Stimulated activated naive B cell treated with anti-CD40 and anti-IgM and Interleukin-4, amounts not matched to agents 10 μg/mL and 1 μg/mL and 100 μg/mL, for 72 hours (primary cell): ENCODE measurements around the gene ARFGEF3.
A peak's percentile ranks its signal among the peaks of the same experiment; 100 is the strongest.
"Not testable (repeated sequence)": the region's sequence is repeated elsewhere in the genome, so short reads cannot be mapped to it uniquely, and the experiment has no call there.

Experiments
- ATAC-seq, 2 donors: fragments of 150-1000 bp; cut with Tn5 transposase; replicated peaks; 2 replicates each; pipeline ENCODE4 v1.10.0; 2021; ENCODE audit warnings: moderate library complexity in 1 of 2
- DNase-seq: peaks from one replicate; pipeline ENCODE4 v3.0.0; 2021
- H3K27ac Mint-ChIP-seq: one replicate; pipeline ENCODE4 v1.8.0; 2022; ENCODE audit warnings: mild to moderate bottlenecking, mixed read lengths
- H3K27me3 Mint-ChIP-seq, 2 donors: one replicate each; pipeline ENCODE4 v1.8.0; 2022; ENCODE audit warnings: mixed read lengths in 2 of 2
- H3K36me3 Mint-ChIP-seq, 2 donors: one replicate each; pipeline ENCODE4 v1.8.0; 2022; ENCODE audit warnings: mixed read lengths in 2 of 2, mild to moderate bottlenecking in 1 of 2
- H3K4me1 Mint-ChIP-seq, 2 donors: one replicate each; pipeline ENCODE4 v1.8.0; 2022; ENCODE audit warnings: mixed read lengths in 2 of 2, mild to moderate bottlenecking in 1 of 2
- H3K4me3 Mint-ChIP-seq, 2 donors: one replicate each; pipeline ENCODE4 v1.8.0; 2022; ENCODE audit warnings: mild to moderate bottlenecking in 2 of 2, mixed read lengths in 2 of 2, moderate library complexity in 1 of 2
- H3K9me3 Mint-ChIP-seq, 2 donors: one replicate each; pipeline ENCODE4 v1.8.0; 2022; ENCODE audit warnings: mixed read lengths in 2 of 2, mild to moderate bottlenecking in 1 of 2

The ARFGEF3 gene, protein sequence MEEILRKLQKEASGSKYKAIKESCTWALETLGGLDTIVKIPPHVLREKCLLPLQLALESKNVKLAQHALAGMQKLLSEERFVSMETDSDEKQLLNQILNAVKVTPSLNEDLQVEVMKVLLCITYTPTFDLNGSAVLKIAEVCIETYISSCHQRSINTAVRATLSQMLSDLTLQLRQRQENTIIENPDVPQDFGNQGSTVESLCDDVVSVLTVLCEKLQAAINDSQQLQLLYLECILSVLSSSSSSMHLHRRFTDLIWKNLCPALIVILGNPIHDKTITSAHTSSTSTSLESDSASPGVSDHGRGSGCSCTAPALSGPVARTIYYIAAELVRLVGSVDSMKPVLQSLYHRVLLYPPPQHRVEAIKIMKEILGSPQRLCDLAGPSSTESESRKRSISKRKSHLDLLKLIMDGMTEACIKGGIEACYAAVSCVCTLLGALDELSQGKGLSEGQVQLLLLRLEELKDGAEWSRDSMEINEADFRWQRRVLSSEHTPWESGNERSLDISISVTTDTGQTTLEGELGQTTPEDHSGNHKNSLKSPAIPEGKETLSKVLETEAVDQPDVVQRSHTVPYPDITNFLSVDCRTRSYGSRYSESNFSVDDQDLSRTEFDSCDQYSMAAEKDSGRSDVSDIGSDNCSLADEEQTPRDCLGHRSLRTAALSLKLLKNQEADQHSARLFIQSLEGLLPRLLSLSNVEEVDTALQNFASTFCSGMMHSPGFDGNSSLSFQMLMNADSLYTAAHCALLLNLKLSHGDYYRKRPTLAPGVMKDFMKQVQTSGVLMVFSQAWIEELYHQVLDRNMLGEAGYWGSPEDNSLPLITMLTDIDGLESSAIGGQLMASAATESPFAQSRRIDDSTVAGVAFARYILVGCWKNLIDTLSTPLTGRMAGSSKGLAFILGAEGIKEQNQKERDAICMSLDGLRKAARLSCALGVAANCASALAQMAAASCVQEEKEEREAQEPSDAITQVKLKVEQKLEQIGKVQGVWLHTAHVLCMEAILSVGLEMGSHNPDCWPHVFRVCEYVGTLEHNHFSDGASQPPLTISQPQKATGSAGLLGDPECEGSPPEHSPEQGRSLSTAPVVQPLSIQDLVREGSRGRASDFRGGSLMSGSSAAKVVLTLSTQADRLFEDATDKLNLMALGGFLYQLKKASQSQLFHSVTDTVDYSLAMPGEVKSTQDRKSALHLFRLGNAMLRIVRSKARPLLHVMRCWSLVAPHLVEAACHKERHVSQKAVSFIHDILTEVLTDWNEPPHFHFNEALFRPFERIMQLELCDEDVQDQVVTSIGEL (N-terminal part only)

DNA sequence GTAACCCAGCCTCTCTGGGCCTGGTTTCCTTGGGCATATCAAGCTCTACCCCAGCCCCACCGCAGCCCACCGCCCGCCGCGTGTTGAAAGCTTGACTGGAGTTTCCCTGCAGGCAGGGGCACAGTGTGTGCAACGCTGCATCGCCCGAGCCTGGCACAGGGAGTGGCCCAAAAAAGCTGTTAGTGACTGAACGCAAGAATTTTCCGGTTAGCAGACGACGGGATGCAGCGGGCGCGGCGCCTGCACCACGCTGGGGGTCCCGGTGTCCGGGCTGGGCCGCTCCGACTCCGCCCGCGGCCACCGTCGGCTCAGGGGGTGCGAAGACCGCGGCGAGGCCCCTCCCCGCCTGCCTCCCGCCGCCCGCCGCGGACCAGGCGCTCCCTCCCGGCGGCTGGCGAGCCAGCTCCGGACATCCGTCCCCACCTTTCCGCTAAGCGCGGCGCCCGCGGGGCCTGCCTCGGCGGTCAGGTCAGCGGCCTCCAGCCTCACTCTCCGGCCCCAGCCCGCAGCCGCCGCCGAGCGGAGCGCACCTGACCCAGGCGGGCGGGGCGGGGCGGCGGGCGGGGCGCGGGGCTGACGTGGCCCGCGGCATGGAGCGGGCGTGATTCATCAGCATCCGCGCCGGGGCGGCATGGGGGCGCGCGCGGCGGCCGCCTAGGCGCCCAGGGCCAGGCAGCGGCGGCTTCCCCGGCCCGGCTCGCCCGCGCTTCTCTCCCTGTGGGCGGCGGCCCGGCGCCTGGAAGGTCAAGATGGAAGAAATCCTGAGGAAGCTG lies at the start of gene ARFGEF3:
Gene ARFGEF3 (plus strand): TSS at position 602 of the 773 bp plus-strand sequence. CDS start 148 bp downstream, at position 750.
- Mint-ChIP-seq H3K9me3 (no peaks in the 10 kb centered on the region), H3K36me3 (no peaks in the 10 kb centered on the region), H3K27me3 (peaks cover 53 to 63% of the 10 kb centered on the region in 2 donors), H3K27ac (no peak within 1 kb of the TSS), H3K4me3 (peak within 1 kb of the TSS; percentile 72 to 78), H3K4me1 (peaks cover 8 to 12% of the 10 kb centered on the region in 2 donors)
- ATAC-seq (peak; percentile 92 to 93), DNase-seq (peak; percentile 18)

DNA sequence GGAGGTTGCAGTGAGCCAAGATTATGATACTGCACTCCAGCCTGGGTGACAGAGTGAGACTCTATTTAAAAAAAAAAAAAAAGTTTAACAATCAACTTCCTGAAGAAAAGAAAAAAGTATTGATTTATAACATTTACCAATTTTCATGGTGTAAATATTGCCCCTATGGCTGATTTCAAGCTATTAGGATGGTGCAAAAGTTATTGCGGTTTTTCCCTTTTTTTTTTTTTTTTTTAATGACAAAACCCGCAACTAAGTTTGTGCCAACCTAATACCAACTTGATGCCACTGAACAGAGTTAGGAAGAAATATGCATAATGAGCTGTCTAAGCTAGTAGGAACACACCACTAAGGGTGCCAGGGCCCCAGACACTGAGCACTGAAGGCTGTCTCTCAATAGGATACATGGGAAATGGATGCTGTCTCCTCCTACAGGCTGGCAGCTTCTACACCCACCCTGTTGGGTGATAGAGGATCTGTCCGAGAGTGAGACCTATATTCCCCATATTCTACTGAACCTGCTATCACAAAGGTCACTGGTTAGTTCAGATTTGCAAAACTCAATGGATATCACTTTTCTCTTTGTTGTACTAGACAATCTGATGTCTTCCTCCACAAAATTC lies 48.0 kb upstream of the ARFGEF3 start:
- H3K27me3 Mint-ChIP-seq = peaks cover 23 to 35% of the 10 kb centered on the region in 2 donors
- H3K27ac Mint-ChIP-seq = no peak overlapping the region
- H3K36me3 Mint-ChIP-seq = no peaks in the 10 kb centered on the region
- H3K9me3 Mint-ChIP-seq = no peaks in the 10 kb centered on the region
- peaks cover 9% of the 10 kb centered on the region in 2 donors for H3K4me1 Mint-ChIP-seq
- no peak for ATAC-seq
- H3K4me3 Mint-ChIP-seq = no peak overlapping the region
- no peak for DNase-seq

DNA sequence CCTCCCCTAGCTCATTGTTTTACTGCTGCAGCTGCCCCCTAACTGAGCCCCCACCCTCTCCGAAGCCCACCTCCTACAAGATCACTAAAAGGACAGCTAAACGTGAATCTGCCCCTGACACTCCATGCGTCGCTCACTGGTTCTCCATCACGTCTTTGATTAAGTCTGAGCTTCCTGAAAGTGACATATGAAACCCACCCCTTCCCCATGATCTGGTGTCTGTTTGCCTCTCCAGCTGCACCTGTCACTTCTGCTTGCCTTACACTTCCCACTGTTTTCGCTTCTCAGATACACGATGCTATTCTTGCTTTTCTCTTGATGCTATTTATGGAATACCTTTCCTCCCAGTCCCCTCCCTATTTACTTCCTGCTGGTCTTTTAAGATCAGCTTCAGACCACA lies 46.5 kb upstream of the ARFGEF3 start:
- Mint-ChIP-seq H3K27me3 (peaks cover 31 to 33% of the 10 kb centered on the region in 2 donors), H3K36me3 (no peaks in the 10 kb centered on the region), H3K4me3 (no peak overlapping the region), H3K9me3 (peaks cover 0 to 5% of the 10 kb centered on the region in 2 donors), H3K4me1 (peaks cover 5 to 9% of the 10 kb centered on the region in 2 donors), H3K27ac (no peak overlapping the region)
- DNase-seq (no peak), ATAC-seq (no peak)

DNA sequence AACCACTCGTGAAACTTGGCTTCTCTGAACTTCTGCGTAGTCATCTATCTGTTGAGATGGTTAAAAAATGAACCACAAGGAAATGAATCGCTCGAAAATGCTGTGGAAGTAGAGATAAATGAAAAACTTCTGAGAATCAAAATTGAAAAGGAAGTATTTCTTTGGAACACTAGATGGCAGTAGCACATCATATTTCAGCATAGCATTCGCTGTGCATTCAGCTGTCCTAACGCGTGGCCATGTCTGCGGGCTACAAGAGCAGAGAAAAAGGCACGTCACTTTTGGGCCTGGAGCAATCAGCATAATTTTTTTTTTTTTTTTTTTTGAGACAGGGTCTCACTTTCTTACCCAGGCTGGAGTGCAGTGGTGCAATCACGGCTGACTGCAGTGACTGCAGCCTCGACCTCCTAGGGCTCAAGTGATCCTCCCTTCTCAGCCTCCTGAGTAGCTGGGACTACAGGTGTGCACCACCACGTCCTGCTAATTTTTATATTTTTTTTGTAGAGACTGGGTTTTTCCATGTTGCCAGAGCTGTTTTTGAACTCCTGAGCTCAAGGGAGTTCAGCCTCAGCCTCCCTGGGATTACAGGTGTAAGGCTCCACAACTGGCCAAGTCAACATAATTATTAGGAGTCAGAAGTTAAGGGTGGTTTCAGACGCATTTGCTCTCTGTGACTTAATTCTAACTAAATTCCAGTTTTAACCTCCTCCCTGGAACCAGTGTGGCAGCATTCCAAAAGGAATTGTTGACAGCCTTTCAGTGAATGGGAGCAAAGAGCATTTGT lies 45.7 kb upstream of the ARFGEF3 start:
- peak; percentile 92 to 98 for ATAC-seq
- DNase-seq = peak; percentile 6
- H3K36me3 Mint-ChIP-seq = no peaks in the 10 kb centered on the region
- no peak overlapping the region for H3K4me3 Mint-ChIP-seq
- H3K27me3 Mint-ChIP-seq = peaks cover 24 to 26% of the 10 kb centered on the region in 2 donors
- peaks cover 5 to 9% of the 10 kb centered on the region in 2 donors for H3K4me1 Mint-ChIP-seq
- H3K27ac Mint-ChIP-seq = no peak overlapping the region
- peaks cover 0 to 5% of the 10 kb centered on the region in 2 donors for H3K9me3 Mint-ChIP-seq

DNA sequence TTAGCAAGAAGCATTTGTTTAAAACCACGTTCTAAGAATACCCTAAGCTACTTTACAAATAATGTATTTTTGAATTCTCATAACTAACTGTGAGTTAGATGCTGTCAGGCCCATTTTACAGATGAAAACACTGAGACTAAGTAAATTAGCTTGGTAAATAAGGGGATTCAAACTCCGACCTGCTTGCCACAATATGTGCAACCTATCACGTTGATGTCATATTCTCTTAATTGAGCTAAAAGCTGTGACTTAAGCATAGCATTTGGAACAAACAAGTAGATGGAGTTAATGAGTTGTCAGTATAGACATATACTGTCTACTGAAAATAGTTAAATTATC lies 45.1 kb upstream of the ARFGEF3 start:
- DNase-seq (no peak), ATAC-seq (no peak)
- no peak overlapping the region for H3K4me3 Mint-ChIP-seq
- H3K36me3 Mint-ChIP-seq = no peaks in the 10 kb centered on the region
- peaks cover 18 to 26% of the 10 kb centered on the region in 2 donors for H3K27me3 Mint-ChIP-seq
- peaks cover 5 to 9% of the 10 kb centered on the region in 2 donors for H3K4me1 Mint-ChIP-seq
- H3K9me3 Mint-ChIP-seq = peaks cover 0 to 5% of the 10 kb centered on the region in 2 donors
- H3K27ac Mint-ChIP-seq = no peak overlapping the region

DNA sequence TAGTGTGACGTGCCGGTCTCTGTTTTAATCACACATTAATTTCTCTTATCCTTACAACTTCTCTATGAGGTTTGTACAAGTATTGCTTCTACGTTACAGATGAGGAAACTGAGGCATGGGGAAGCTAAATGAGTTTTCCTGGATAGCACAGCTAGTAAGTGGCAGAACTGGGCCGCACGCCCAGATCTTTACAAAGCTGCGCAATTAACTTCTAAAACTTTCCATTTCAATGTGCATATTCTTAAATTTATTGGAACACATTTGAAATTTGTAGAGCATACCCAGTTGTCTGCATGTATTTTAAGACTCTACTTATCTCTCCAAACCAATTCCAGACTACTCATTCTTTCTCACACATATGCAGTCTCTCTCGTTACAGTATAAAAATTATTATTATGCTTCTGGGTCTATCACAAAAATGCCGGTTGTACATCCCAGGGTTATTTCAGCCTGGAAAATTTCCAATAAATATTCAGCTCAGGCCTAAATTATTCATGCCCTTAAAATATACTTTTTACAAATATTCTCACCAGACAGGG lies 44.3 kb upstream of the ARFGEF3 start:
- peaks cover 5 to 9% of the 10 kb centered on the region in 2 donors for H3K4me1 Mint-ChIP-seq
- peaks cover 0 to 5% of the 10 kb centered on the region in 2 donors for H3K9me3 Mint-ChIP-seq
- no peak overlapping the region for H3K27ac Mint-ChIP-seq
- peaks cover 23 to 32% of the 10 kb centered on the region in 2 donors for H3K27me3 Mint-ChIP-seq
- DNase-seq = no peak
- ATAC-seq = no peak
- H3K4me3 Mint-ChIP-seq = no peak overlapping the region
- H3K36me3 Mint-ChIP-seq = no peaks in the 10 kb centered on the region

DNA sequence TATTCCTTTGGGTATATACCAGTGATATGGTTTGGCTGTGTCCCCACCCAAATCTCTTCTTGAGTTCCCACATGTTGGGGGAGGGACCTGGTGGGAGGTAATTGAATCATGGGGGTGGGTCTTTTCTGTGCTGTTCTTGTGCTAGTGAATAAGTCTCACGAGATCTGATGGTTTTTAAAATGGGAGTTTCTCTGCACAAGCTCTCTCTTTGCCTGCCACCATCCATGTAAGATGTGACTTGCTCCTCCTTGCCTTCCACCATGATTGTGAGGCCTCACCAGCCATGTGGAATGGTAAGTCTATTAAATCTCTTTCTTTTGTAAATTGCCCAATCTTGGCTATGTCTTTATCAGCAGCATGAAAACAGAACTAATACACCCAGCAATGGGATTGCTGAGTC lies 42.5 kb upstream of the ARFGEF3 start:
- H3K4me3 Mint-ChIP-seq, H3K27ac Mint-ChIP-seq, H3K36me3 Mint-ChIP-seq: not testable (repeated sequence)

DNA sequence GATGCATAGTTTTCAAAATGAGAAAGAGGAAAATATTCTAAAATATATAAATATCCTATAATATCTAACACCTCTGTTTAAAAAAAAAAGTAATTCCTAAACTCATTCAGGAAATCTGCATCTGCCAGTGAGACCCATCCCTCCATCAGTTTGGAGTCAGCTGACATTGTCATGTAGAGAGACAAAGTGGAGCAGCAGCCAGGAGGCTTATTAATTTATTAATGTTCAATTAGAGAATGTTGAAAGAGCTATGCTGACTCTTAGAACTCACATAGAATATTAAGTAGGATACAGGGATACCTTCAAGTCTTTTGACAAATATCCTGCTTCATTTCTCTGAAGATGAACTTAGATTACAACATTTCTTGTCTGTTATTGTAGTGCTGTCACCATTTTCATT lies 41.8 kb upstream of the ARFGEF3 start:
- Mint-ChIP-seq H3K4me3 (no peak overlapping the region), H3K27me3 (peaks cover 22 to 40% of the 10 kb centered on the region in 2 donors)
- no peak for ATAC-seq

More for the DNA sequence above, 42.5 kb upstream of the ARFGEF3 start:
- H3K27me3 Mint-ChIP-seq = peaks cover 27 to 45% of the 10 kb centered on the region in 2 donors
- not testable (repeated sequence) for H3K9me3 Mint-ChIP-seq, H3K4me1 Mint-ChIP-seq, DNase-seq, ATAC-seq

DNA sequence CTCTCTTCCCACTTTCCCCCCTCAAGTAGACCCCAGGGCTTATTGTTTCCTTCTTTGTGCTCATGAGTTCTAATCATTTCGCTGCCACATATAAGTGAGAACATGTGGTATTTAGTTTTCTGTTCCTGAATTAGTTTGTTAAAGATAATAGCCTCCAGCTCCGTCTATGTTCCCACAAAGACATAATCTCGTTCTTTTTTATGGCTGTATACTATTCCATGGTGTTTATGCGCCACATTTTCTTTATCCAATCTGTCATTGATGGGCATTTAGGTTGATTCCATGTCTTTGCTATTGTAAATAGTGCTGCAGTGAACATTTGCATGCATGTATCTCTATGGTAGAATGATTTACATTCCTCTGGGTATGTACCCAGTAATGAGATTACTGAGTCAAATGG lies 37.6 kb upstream of the ARFGEF3 start:
- H3K4me1 Mint-ChIP-seq = no peaks in the 10 kb centered on the region
- peaks cover 0 to 7% of the 10 kb centered on the region in 2 donors for H3K9me3 Mint-ChIP-seq
- H3K27me3 Mint-ChIP-seq = peaks cover 13 to 27% of the 10 kb centered on the region in 2 donors
- no peak overlapping the region for H3K27ac Mint-ChIP-seq
- DNase-seq = no peak
- H3K4me3 Mint-ChIP-seq = no peak overlapping the region
- H3K36me3 Mint-ChIP-seq = no peaks in the 10 kb centered on the region
- no peak for ATAC-seq

More for the DNA sequence above, 41.8 kb upstream of the ARFGEF3 start:
- no peaks in the 10 kb centered on the region for H3K36me3 Mint-ChIP-seq
- H3K9me3 Mint-ChIP-seq = peaks cover 0 to 9% of the 10 kb centered on the region in 2 donors
- H3K4me1 Mint-ChIP-seq = peaks cover 5 to 9% of the 10 kb centered on the region in 2 donors
- no peak overlapping the region for H3K27ac Mint-ChIP-seq
- DNase-seq = no peak

DNA sequence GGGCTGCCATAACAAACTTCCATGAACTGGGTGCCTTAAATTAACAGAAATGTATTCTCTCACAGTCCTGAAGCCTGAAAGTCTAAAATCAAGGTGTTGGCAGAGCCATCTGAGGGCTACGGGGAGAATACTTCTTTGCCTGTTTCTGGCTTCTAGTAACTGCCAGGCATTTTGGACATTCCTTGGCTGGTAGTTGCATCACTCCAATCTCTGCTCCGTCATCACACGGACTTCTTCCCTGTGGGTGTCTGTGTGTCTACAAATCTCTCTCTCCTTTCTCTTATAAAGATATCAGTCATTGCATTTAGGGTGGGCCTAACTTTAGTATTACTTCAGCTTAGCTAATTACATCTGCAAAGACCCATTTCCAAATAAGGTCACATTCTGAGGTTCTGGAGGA lies 33.6 kb upstream of the ARFGEF3 start:
- Mint-ChIP-seq H3K27me3 (peaks cover 14 to 18% of the 10 kb centered on the region in 2 donors), H3K4me3 (no peak overlapping the region), H3K36me3 (no peaks in the 10 kb centered on the region), H3K9me3 (peaks cover 0 to 4% of the 10 kb centered on the region in 2 donors), H3K4me1 (no peaks in the 10 kb centered on the region), H3K27ac (no peak overlapping the region)
- ATAC-seq = no peak
- DNase-seq = no peak

DNA sequence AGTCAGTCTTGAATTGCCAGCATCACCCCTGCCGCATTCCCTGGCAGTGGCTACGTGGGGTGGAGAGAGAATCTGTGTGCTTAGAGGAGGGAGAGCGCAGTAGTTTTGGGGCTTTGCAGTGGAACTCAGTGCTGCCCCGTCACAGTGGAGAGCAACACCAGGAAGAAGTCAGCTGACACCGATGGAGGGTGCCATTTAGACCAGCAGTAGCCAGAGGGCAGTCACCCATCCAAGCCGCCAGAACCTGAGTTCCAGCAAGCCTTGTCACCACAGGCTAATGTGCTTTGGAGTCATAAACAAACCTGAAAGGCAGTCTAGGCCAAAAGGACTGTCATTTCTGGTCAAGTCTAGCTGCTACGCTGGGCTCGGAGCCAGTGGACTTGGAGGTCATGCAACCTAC lies 32.5 kb upstream of the ARFGEF3 start:
- H3K36me3 Mint-ChIP-seq = no peaks in the 10 kb centered on the region
- H3K4me1 Mint-ChIP-seq = no peaks in the 10 kb centered on the region
- H3K27me3 Mint-ChIP-seq = peaks cover 8 to 18% of the 10 kb centered on the region in 2 donors
- H3K27ac Mint-ChIP-seq = no peak overlapping the region
- no peak for DNase-seq
- no peak for ATAC-seq
- no peak overlapping the region for H3K4me3 Mint-ChIP-seq
- H3K9me3 Mint-ChIP-seq = peaks cover 0 to 1% of the 10 kb centered on the region in 2 donors

DNA sequence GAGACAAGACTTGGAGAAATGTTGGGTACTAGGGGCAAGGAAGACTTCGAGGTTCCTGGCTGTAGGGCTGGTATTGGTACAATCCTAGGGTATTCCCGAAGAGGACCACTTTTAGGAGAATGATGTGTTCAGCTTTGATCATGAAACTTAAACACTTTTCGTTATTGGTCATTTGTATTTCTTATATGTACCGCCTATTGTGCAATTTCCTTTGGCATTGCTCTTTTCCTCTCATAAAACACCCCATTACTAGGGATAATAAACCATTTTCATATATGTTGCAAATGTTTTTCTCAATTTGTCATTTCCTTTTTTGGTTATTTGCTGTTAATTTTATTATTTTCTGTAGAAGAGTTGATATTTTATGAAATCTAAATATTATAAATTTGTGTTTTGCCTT lies 18.9 kb upstream of the ARFGEF3 start:
- no peak for ATAC-seq
- H3K4me1 Mint-ChIP-seq = peaks cover 4 to 8% of the 10 kb centered on the region in 2 donors
- H3K27me3 Mint-ChIP-seq = peaks cover 30 to 31% of the 10 kb centered on the region in 2 donors

More for the DNA sequence above, 18.9 kb upstream of the ARFGEF3 start:
- no peaks in the 10 kb centered on the region for H3K36me3 Mint-ChIP-seq
- H3K9me3 Mint-ChIP-seq = peaks cover 0 to 8% of the 10 kb centered on the region in 2 donors
- no peak overlapping the region for H3K27ac Mint-ChIP-seq
- no peak overlapping the region for H3K4me3 Mint-ChIP-seq
- DNase-seq = no peak
